EL (cell line): ENCODE data around the gene CRPPA.
"Not testable (repeated sequence)": the region's sequence is repeated elsewhere in the genome, so short reads cannot be mapped to it uniquely, and the experiment has no call there.

Experiments used
- DNase-seq: peaks from one replicate; pipeline ENCODE4 v3.0.0-alpha.2; 2016

CRPPA gene

GRCh38 chr7:16421333-16422102 lies at the start of gene CRPPA:
TSS of gene CRPPA (minus strand) at chr7:16421538. CDS start at chr7:16421322, 216 bp downstream.
- peak; percentile 66 for DNase-seq

- DNase-seq = no peak
These were observed 44.4 kb upstream of the CRPPA start, which contains the start of gene SOSTDC1 for GRCh38 chr7:16465469-16466361. TSS of gene SOSTDC1 (minus strand) at chr7:16465738. CDS start at chr7:16465668, 70 bp downstream.

GRCh38 chr7:16463949-16464715 lies 42.8 kb upstream of the CRPPA start:
- DNase-seq = no peak

- DNase-seq = no peak
These were observed 42.2 kb upstream of the CRPPA start for GRCh38 chr7:16463520-16463919.

- no peak for DNase-seq
These were observed 41.1 kb upstream of the CRPPA start for GRCh38 chr7:16462431-16462889.

GRCh38 chr7:16460789-16461493 lies 39.6 kb upstream of the CRPPA start:
- DNase-seq = no peak

GRCh38 chr7:16456303-16456702 lies 35.0 kb upstream of the CRPPA start:
- not testable (repeated sequence) for DNase-seq

- DNase-seq = no peak
These were observed 34.3 kb upstream of the CRPPA start for GRCh38 chr7:16455591-16455990.

GRCh38 chr7:16450366-16450765 lies 29.0 kb upstream of the CRPPA start:
- DNase-seq = no peak

GRCh38 chr7:16447876-16448275 lies 26.5 kb upstream of the CRPPA start:
- no peak for DNase-seq

GRCh38 chr7:16446508-16446907 lies 25.2 kb upstream of the CRPPA start:
- DNase-seq = no peak

GRCh38 chr7:16443871-16444270 lies 22.5 kb upstream of the CRPPA start:
- not testable (repeated sequence) for DNase-seq

GRCh38 chr7:16438988-16439387 lies 17.6 kb upstream of the CRPPA start:
- DNase-seq = no peak

- no peak for DNase-seq
These were observed 15.0 kb upstream of the CRPPA start for GRCh38 chr7:16436306-16436705.

GRCh38 chr7:16433568-16434122 lies 12.3 kb upstream of the CRPPA start:
- no peak for DNase-seq

GRCh38 chr7:16432425-16432731 lies 11.0 kb upstream of the CRPPA start:
- no peak for DNase-seq

- DNase-seq = peak; percentile 33
These were observed 10.5 kb upstream of the CRPPA start for GRCh38 chr7:16431646-16432424.

- DNase-seq = peak; percentile 35
These were observed 8.8 kb upstream of the CRPPA start for GRCh38 chr7:16430133-16430532.

- DNase-seq = peak; percentile 89
These were observed 7.3 kb upstream of the CRPPA start for GRCh38 chr7:16428672-16429071.

- DNase-seq = no peak
These were observed 6.8 kb upstream of the CRPPA start for GRCh38 chr7:16428182-16428581.

GRCh38 chr7:16423761-16424160 lies 2.4 kb upstream of the CRPPA start:
- no peak for DNase-seq
